ENCODE data around the gene EPHA3. TPM values are rescaled to one million over a fixed set of nuclear protein-coding genes. Genes with fewer than 3 reads are reported as not detected.
A peak's percentile ranks its signal among the peaks of the same experiment; 100 is the strongest.

The EPHA3 gene
- total RNA-seq, 8 experiments from 2014 or later: 0.36 to 84.3 (median 42.7) TPM; not detected in 1

DNA sequence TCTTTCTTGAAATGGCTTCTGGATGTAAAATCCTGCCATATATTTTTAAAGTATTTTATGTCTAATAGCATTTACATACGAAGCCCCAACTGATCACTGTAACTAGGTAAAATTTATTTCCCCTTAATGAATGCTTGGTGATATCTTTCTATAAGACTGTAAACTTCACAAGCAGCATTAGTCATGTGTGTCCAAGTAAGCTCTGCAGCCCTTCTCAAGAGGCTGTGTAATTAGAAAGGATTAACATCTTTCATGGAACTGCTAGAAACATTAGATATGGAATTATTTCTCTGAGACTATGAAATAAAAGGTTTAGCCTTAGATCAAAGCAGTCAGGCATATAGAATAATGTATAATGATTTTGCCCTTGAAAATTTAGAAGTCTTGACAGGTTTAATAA, 143.3 kb downstream of the EPHA3 start:
- Histone ChIP-seq H3K4me3 (no peak overlapping the region), H3K4me1 (replicated peaks in 1 of 2) (peaks cover 13 to 54% of the 10 kb centered on the region in 2 donors), H3K27ac (no peak overlapping the region)
- ATAC-seq (replicated peaks in 6 of 8): peak in 3 of 8 experiments; percentile 24 to 47 (median 39)
- WGBS, 10 experiments: 0 to 89% (median 59%) methylated on average over 1 of the region's 1 CpG; no CpG with 5 or more reads in 2 of the 10 experiments
- in situ Hi-C loops (cut with MboI; ENCODE audit: low pct_unique_long_range_greater_than_20kb in 2 of 9, low sequenced_read_pairs in 9 of 9, unreplicated experiment in 9 of 9): no loop called here

DNA sequence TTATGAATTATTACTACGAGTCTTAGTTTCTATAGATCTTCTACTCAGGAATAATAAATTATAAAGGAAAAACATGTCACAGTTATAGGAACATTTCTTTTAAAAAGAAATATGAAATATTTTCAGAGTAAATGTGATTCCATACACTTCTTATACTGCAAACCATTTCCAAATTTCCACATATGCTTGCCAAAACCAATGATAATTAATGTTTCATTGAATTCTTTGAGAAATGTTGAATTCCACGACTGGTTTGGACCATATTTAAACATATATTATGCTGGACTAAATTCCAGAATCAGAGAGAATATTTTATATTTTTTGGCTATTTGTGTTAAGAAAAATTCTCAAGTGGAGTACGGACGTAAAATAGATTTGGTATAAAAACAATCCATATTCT, 144.6 kb downstream of the EPHA3 start:
- H3K27ac ChIP-seq: no peak overlapping the region
- no peak overlapping the region for H3K4me3 ChIP-seq
- no peak for ATAC-seq (replicated peaks in 6 of 8)
- 32 to 100% (median 89%) methylated on average over 1 to 4 of the region's 4 CpGs for WGBS, 10 experiments
- in situ Hi-C loops (cut with MboI; ENCODE audit: low pct_unique_long_range_greater_than_20kb in 2 of 9, low sequenced_read_pairs in 9 of 9, unreplicated experiment in 9 of 9): no loop called here
- peaks cover 3 to 44% of the 10 kb centered on the region in 2 donors for H3K4me1 ChIP-seq (replicated peaks in 1 of 2)

DNA sequence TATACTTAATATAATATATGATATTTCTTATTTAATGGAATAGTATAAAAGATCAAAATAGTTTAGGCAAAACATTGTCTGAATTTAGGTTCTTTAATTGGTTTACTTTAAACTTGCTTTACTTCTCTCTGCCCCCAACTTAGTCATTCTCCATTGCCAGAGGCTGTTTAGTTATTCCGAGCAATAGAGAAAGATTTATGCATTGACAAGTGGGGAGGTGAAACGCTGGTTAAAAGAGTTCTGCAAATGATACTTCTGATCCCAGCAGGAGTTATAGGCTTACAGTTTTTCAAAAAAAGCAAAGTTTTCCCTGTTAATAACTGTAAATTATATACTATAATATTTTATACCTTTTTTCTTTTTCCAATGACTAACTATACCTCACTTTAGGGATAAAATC, 145.4 kb downstream of the EPHA3 start:
- no peak overlapping the region for H3K4me3 ChIP-seq
- ATAC-seq (replicated peaks in 6 of 8): peak in 3 of 8 experiments; percentile 47 to 58 (median 53)
- H3K4me1 ChIP-seq (replicated peaks in 1 of 2): peaks cover 3 to 38% of the 10 kb centered on the region in 2 donors
- WGBS, 10 experiments: 0 to 40% (median 27%) methylated on average over 1 to 2 of the region's 2 CpGs; no CpG with 5 or more reads in 2 of the 10 experiments
- no peak overlapping the region for H3K27ac ChIP-seq
- in situ Hi-C loops (cut with MboI; ENCODE audit: low pct_unique_long_range_greater_than_20kb in 2 of 9, low sequenced_read_pairs in 9 of 9, unreplicated experiment in 9 of 9): no loop called here

DNA sequence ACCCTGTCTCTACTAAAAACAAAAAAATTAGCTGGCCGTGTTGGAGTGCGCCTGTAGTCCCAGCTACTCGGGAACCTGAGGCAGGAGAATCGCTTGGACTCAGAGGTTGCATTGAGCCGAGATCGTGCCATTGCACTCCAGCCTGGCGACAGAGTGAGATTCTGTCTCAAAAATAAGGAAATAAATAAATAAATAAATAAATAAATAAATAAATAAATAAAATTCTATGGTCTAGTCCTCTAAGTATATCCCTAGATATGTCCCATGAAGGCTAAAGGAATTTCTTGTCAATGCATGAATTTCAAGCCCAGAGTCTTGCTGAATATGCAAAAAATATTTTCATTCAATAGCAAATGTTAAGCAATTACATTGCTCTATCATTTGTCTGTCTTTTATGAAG, 149.0 kb downstream of the EPHA3 start:
- in situ Hi-C loops (cut with MboI; ENCODE audit: low pct_unique_long_range_greater_than_20kb in 2 of 9, low sequenced_read_pairs in 9 of 9, unreplicated experiment in 9 of 9): no loop called here
- no peak for ATAC-seq (replicated peaks in 6 of 8)

DNA sequence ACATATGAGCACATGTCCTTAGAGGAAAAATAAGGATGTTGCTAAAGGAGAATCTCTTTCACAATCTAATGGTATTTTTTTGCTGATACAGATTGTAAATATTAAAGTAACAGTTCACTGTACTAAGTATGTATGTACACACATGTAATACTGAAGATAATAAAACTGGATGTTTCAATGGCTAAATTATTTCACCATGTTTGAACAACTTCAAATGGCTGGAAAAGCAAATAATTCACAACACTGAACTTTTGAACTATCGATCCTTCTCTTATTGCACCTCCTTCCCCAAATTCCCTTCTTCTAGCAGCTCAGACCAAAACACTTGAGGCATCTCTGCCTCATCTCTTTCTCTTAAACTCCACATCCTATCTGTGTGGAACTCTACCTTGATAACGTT, 149.5 kb downstream of the EPHA3 start:
- 29 to 100% (median 80%) methylated on average over 1 to 2 of the region's 2 CpGs; no CpG with 5 or more reads in 1 of the 10 experiments for WGBS, 10 experiments
- no peak overlapping the region for H3K27ac ChIP-seq

More for the DNA sequence above, 149.0 kb downstream of the EPHA3 start:
- peaks cover 13 to 41% of the 10 kb centered on the region in 2 donors for H3K4me1 ChIP-seq (replicated peaks in 1 of 2)
- H3K27ac ChIP-seq: no peak overlapping the region
- H3K4me3 ChIP-seq: no peak overlapping the region
- 78 to 100% (median 93%) methylated on average over 1 to 7 of the region's 7 CpGs; no CpG with 5 or more reads in 1 of the 10 experiments for WGBS, 10 experiments

DNA sequence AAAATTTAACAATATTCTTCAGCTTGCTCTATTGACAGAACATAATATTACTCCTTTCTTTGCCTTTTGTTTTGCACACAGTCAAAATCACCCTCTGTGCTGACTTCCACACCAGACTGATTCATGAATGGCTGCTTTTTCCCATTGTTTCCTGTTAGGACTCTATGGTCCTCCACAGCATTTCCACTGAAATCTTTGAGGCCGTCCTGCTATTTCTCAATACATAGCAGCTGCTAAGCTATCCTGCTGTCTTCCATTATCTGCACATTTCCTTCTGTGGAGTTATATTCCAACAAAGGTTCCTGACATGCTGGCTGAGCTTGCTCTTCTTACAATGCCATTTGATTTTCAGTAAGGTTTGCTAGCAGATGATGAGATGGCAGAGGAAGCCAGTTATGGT, 153.3 kb downstream of the EPHA3 start:
- in situ Hi-C loops (cut with MboI; ENCODE audit: low pct_unique_long_range_greater_than_20kb in 2 of 9, low sequenced_read_pairs in 9 of 9, unreplicated experiment in 9 of 9): no loop called here
- Histone ChIP-seq H3K4me3 (no peak overlapping the region), H3K4me1 (replicated peaks in 1 of 2) (peaks cover 18 to 21% of the 10 kb centered on the region in 2 donors), H3K27ac (peak overlapping the region; percentile 22 to 73)
- ATAC-seq (replicated peaks in 6 of 8): peak in 4 of 8 experiments; percentile 27 to 60 (median 46)
- 0 to 56% (median 40%) methylated on average over 1 of the region's 1 CpG; no CpG with 5 or more reads in 5 of the 10 experiments for WGBS, 10 experiments

More for the DNA sequence above, 149.5 kb downstream of the EPHA3 start:
- ATAC-seq (replicated peaks in 6 of 8): no peak
- in situ Hi-C loops (cut with MboI; ENCODE audit: low pct_unique_long_range_greater_than_20kb in 2 of 9, low sequenced_read_pairs in 9 of 9, unreplicated experiment in 9 of 9): no loop called here
- Histone ChIP-seq H3K4me3 (no peak overlapping the region), H3K4me1 (replicated peaks in 1 of 2) (peaks cover 13 to 39% of the 10 kb centered on the region in 2 donors)

DNA sequence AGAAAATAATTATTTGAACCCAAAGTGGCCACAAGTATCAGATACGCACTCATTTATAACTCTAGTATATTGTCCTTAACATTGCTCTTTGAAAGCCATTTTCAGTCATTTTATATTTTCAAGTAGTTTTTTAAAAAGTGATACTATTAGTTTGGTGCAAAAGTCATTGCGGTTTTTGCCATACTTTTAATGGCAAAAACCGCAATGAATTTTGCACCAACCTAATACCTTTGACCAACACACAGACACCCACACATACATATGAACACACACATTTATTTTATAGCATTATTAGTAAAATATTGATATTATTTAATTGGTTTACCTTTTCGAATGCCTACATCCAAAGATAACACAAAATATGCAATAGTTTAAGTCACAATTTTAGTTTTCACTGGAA, 154.3 kb downstream of the EPHA3 start:
- 50 to 100% (median 88%) methylated on average over 1 to 4 of the region's 4 CpGs; no CpG with 5 or more reads in 2 of the 10 experiments for WGBS, 10 experiments
- in situ Hi-C loops (cut with MboI; ENCODE audit: low pct_unique_long_range_greater_than_20kb in 2 of 9, low sequenced_read_pairs in 9 of 9, unreplicated experiment in 9 of 9): no loop called here
- H3K4me1 ChIP-seq (replicated peaks in 1 of 2): peaks cover 18 to 21% of the 10 kb centered on the region in 2 donors
- no peak overlapping the region for H3K27ac ChIP-seq
- H3K4me3 ChIP-seq: no peak overlapping the region
- no peak for ATAC-seq (replicated peaks in 6 of 8)

DNA sequence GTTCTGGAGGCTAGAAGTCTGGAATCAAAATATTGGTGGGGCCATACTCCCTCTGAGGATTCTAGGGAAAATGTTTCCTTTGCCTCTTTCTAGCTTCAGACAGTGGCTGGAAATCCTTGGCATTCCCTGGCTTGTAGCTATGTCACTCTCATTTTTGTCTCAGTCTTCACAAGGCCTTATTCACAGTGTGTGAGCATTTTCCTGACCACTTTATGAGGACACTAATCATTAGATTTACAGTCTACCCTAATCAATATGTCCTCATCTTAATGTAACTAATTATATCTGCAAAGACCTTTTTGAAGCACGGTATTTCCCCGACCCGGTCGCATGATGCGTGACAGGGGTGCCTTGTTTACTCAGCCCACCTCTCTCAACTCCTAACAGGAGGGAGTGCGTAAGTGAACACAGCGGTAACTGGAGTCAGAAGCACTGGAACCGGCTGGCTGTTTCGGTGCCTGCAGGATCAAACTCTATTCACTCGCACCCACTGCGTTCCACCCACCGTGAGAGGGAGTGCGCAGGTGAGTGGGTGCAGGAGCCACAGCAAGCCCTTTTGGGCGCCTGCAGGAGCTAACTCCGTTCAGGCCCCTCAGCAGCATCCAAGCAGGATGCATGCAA, 155.0 kb downstream of the EPHA3 start:
- peak in 5 of 8 experiments; percentile 79 to 91 (median 86) for ATAC-seq (replicated peaks in 6 of 8)
- 73 to 100% (median 96%) methylated on average over 1 to 14 of the region's 15 CpGs; no CpG with 5 or more reads in 2 of the 10 experiments for WGBS, 10 experiments
- in situ Hi-C loops (cut with MboI; ENCODE audit: low pct_unique_long_range_greater_than_20kb in 2 of 9, low sequenced_read_pairs in 9 of 9, unreplicated experiment in 9 of 9): no loop called here

DNA sequence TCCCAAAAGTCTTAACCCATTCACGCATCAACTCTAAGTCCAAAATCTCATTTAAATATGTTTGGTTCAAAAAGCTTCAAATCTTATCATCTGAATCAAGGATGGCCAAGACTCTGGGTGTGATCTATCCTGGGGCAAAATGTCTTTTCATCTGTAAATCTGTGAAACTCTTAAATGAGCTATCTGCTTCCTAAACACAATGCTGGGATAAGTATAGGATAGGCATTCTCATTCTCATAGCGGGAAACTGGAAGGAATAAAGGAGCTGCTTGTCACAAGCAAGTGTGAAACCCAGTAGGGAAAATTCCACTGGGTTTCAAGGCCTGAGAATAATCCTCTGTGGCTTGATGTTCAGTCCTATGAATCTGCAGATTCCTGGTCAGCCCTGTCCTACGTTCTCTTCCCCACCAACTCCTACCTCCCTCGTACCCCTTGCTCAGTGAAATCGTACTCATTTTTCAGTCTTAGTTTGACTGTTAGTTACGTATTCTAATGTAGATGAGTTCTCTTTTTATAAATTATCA, 156.7 kb downstream of the EPHA3 start:
- Histone ChIP-seq H3K4me1 (replicated peaks in 1 of 2) (peaks cover 32% of the 10 kb centered on the region in 2 donors), H3K27ac (no peak overlapping the region), H3K4me3 (no peak overlapping the region)
- in situ Hi-C loops (cut with MboI; ENCODE audit: low pct_unique_long_range_greater_than_20kb in 2 of 9, low sequenced_read_pairs in 9 of 9, unreplicated experiment in 9 of 9): no loop called here
- WGBS, 10 experiments: 32 to 100% (median 93%) methylated on average over 3 to 5 of the region's 6 CpGs; no CpG with 5 or more reads in 1 of the 10 experiments
- ATAC-seq (replicated peaks in 6 of 8): no peak

More for the DNA sequence above, 155.0 kb downstream of the EPHA3 start:
- Histone ChIP-seq H3K27ac (peak overlapping the region in 1 of 2 donors; percentile 45), H3K4me3 (no peak overlapping the region), H3K4me1 (replicated peaks in 1 of 2) (peaks cover 23 to 24% of the 10 kb centered on the region in 2 donors)

DNA sequence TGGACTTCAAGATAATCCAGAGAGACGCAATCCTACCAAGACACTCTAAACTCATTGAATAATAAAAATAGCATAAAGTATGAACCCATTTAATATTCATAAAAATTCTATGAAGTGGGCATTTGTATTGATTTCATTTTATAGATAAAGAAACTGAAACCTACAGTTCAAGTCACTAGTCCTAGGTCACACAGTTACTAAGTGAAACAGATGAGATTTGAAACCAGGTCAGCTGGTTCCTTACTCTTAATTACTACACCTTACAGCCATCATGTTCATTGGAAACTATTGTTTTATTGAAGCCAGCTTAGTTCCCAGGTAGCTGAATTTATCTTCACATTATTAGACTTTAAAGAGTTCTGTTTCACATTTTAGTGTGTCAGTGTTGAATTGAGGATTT, 158.7 kb downstream of the EPHA3 start:
- in situ Hi-C loops (cut with MboI; ENCODE audit: low pct_unique_long_range_greater_than_20kb in 2 of 9, low sequenced_read_pairs in 9 of 9, unreplicated experiment in 9 of 9): no loop called here
- H3K4me1 ChIP-seq (replicated peaks in 1 of 2): peaks cover 23 to 25% of the 10 kb centered on the region in 2 donors
- no peak overlapping the region for H3K4me3 ChIP-seq
- H3K27ac ChIP-seq: no peak overlapping the region
- ATAC-seq (replicated peaks in 6 of 8): no peak
- WGBS, 10 experiments: 89 to 100% (median 100%) methylated on average over 1 of the region's 1 CpG; no CpG with 5 or more reads in 2 of the 10 experiments

DNA sequence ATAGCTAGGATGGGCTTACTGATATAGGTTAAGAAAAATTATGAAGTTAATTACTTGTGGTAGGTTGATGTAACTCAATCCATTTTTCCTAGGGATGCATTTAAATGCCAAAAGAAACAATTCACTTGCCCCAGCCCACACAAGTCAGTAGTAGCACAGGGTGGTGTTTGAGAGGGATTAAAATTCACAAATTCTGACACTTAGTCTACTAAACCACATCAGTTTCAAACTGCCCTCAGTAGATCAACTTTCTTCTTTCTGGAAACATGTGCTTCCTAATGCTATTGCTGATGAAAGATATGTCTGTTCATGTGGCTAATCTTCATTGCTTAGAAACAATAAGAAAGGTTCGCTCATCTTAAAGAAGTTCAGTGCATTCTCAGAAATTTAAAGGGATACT, 160.6 kb downstream of the EPHA3 start:
- Histone ChIP-seq H3K4me1 (replicated peaks in 1 of 2) (peaks cover 11 to 17% of the 10 kb centered on the region in 2 donors), H3K27ac (no peak overlapping the region), H3K4me3 (no peak overlapping the region)
- in situ Hi-C loops (cut with MboI; ENCODE audit: low pct_unique_long_range_greater_than_20kb in 2 of 9, low sequenced_read_pairs in 9 of 9, unreplicated experiment in 9 of 9): no loop called here
- 63 to 100% (median 100%) methylated on average over 1 of the region's 1 CpG; no CpG with 5 or more reads in 3 of the 10 experiments for WGBS, 10 experiments
- no peak for ATAC-seq (replicated peaks in 6 of 8)

DNA sequence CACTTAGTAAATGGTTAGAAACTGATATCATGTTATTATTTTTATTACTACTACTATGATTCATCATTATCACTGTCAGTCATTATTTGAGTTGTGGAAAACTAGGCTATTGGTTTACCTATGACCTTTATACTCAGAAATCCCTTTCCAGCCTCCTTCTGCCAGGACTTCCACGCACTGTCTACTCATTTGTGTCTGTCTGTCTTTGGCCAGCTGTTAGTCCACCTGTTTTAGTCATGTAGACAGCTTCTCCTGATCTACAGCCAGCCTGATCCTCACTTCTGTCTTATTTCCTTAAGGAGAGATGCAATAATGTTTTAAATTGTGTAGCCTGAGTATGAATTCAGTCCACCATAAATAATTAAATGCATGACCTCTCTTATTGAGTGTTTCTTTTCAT, 162.8 kb downstream of the EPHA3 start:
- WGBS, 10 experiments: 0 to 100% (median 86%) methylated on average over 1 of the region's 1 CpG; no CpG with 5 or more reads in 3 of the 10 experiments

DNA sequence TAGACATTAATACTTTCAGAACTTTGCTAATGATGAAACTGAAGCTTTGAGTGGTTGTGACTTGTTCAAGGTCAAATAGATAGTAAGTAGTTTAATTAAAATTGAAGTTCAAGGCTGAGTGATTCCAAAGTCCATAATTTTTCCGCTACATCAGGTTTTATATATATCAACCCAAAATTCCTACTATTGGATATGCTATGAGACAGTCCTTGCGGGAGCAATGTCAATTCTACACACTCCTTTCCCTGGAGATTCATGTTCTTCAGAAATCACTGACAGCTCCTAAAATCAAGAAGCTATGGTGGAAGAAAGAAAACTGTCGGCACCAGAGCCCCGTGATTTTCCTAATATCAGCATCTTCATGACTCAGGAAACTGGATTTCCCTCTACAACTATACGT, 167.6 kb downstream of the EPHA3 start:
- Histone ChIP-seq H3K4me1 (replicated peaks in 1 of 2) (peaks cover 12 to 21% of the 10 kb centered on the region in 2 donors), H3K4me3 (no peak overlapping the region), H3K27ac (no peak overlapping the region)
- in situ Hi-C loops (cut with MboI; ENCODE audit: low pct_unique_long_range_greater_than_20kb in 2 of 9, low sequenced_read_pairs in 9 of 9, unreplicated experiment in 9 of 9): no loop called here
- 54 to 100% (median 87%) methylated on average over 1 to 5 of the region's 5 CpGs for WGBS, 10 experiments
- ATAC-seq (replicated peaks in 6 of 8): no peak

More for the DNA sequence above, 162.8 kb downstream of the EPHA3 start:
- peaks cover 11 to 14% of the 10 kb centered on the region in 2 donors for H3K4me1 ChIP-seq (replicated peaks in 1 of 2)
- no peak overlapping the region for H3K4me3 ChIP-seq
- no peak overlapping the region for H3K27ac ChIP-seq
- ATAC-seq (replicated peaks in 6 of 8): no peak
- in situ Hi-C loops (cut with MboI; ENCODE audit: low pct_unique_long_range_greater_than_20kb in 2 of 9, low sequenced_read_pairs in 9 of 9, unreplicated experiment in 9 of 9): no loop called here
